Activated B cell treated with CpG ODN at 0.5 μM for 24 hours (primary cell): Measurements from ENCODE around the gene YJEFN3. TPM values are rescaled to one million over a fixed set of nuclear protein-coding genes. Genes with fewer than 3 reads are reported as not detected.

ENCODE experiments used
- ATAC-seq: fragments of 200-7000 bp; cut with Tn5 transposase; one replicate; pipeline ENCODE4 v1.10.0; 2021; ENCODE audit warnings: low read depth, mild to moderate bottlenecking, moderate library complexity
- CTCF ChIA-PET: fragments of 350-600 bp; sonication (Branson Sonifier 250); formaldehyde crosslinking; loops from one replicate; lab custom pipeline; 2021; ENCODE audit warnings: antibody characterized with exemption; lab: Charles Lee
- POLR2A ChIA-PET: fragments of 350-600 bp; sonication (Branson Sonifier 250); formaldehyde crosslinking; loops from one replicate; lab custom pipeline; 2021; ENCODE audit warnings: antibody characterized with exemption; lab: Charles Lee
- DNase-seq: peaks from one replicate; pipeline ENCODE4 v3.0.0; 2022
- H3K27ac Mint-ChIP-seq: one replicate; pipeline ENCODE4 v1.8.0; 2020; ENCODE audit warnings: mixed read lengths
- H3K27me3 Mint-ChIP-seq: one replicate; pipeline ENCODE4 v1.8.0; 2021; ENCODE audit warnings: mixed read lengths
- H3K36me3 Mint-ChIP-seq: one replicate; pipeline ENCODE4 v1.8.0; 2021; ENCODE audit warnings: low read depth, mixed read lengths
- H3K4me1 Mint-ChIP-seq: one replicate; pipeline ENCODE4 v1.8.0; 2021; ENCODE audit warnings: mixed read lengths
- H3K4me3 Mint-ChIP-seq: one replicate; pipeline ENCODE4 v1.8.0; 2020; ENCODE audit warnings: mild to moderate bottlenecking, mixed read lengths
- H3K9me3 Mint-ChIP-seq: one replicate; pipeline ENCODE4 v1.8.0; 2020; ENCODE audit warnings: mixed read lengths
- CTCF ChIP-seq: fragments of 200-600 bp; IDR thresholded peaks from one replicate; pipeline ENCODE4 v1.8.0; 2022; ENCODE audit warnings: antibody characterized with exemption, mild to moderate bottlenecking
- intact Hi-C: fragments of 100-400 bp; cut with micrococcal nuclease; formaldehyde crosslinking; loops from one replicate; pipeline ENCODE4 v1.15.1; 2024
- total RNA-seq: library from RNA; stranded (reverse); gene quantifications from 2 replicates; pipeline ENCODE4 v1.2.3, GENCODE V29; 2022

Gene YJEFN3
- total RNA-seq, 1 donor from 2014 or later, result 9.1 TPM

DNA sequence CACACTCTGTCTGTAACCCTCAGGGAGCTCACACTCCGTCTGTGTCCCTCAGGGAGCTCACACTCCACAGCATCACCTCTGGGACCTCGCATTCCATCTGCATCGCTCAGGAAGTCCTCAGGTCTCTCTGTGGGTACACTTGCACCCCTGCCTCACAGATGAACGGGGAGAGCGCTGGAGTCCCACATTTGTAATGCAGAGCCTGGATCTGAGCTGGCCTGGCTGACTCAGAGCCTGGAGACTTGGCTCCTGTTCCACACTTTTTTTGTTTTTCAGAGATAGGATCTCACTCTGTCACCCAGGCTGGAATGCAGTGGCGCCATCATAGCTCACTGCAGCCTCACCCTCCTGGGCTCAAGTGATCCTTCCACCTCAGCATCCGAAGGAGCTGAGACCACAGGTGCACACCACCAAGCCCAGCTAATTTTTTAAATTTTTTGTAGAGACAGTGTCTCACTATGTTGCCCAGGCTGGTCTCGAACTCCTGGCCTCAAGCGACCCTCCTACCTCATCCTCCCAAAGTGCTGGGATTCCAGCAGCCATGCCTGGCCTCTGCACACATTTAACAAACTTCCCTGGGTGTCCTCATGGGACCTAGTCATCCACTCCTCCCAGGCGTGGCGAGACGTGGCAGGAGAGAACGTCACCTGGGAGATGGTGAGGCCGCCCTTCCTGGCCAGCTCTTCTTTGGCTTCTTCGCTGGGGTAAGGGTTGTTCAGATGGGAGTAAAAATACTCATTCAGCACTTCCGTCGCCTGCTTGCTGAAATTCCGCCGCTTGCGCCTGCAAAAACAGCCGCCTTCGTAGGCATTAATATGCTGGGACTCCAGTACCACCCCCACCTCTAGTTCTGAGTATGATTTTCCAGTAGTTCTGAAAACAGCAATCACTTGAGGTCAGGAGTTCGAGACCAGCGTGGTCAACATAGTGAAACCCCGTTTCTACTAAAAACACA, 40.4 kb downstream of the YJEFN3 start:
- POLR2A ChIA-PET, result no interaction called here
- TF ChIP-seq CTCF, result no peak
- CTCF ChIA-PET, result no interaction called here
- DNase-seq (no peak), ATAC-seq (no peak)
- Mint-ChIP-seq H3K36me3 (peaks cover 30% of the 10 kb centered on the region), H3K4me1 (no peaks in the 10 kb centered on the region), H3K4me3 (no peak overlapping the region), H3K27ac (no peak overlapping the region), H3K27me3 (no peaks in the 10 kb centered on the region), H3K9me3 (no peaks in the 10 kb centered on the region)
- intact Hi-C loops, result no loop called here

- H3K27ac Mint-ChIP-seq, result no peak overlapping the region
- no peaks in the 10 kb centered on the region for H3K9me3 Mint-ChIP-seq
- ChIA-PET POLR2A (no interaction called here), CTCF (interaction anchor here (1.3 kb wide), 1 partner anchor 38 kb away, joined by 3 read pairs; no protein-coding TSS in a partner anchor)
- DNase-seq (no peak), ATAC-seq (no peak)
- TF ChIP-seq CTCF, result no peak
- no peaks in the 10 kb centered on the region for H3K4me1 Mint-ChIP-seq
- no peaks in the 10 kb centered on the region for H3K27me3 Mint-ChIP-seq
- H3K36me3 Mint-ChIP-seq, result peaks cover 17% of the 10 kb centered on the region
- H3K4me3 Mint-ChIP-seq, result no peak overlapping the region
- intact Hi-C loops, result no loop called here
Observed at GRCh38 chr19:19570571-19570970, 41.9 kb downstream of the YJEFN3 start.

GRCh38 chr19:19571071-19571786, 42.5 kb downstream of the YJEFN3 start:
- TF ChIP-seq CTCF, result no peak
- POLR2A ChIA-PET, result interaction anchor here (0.6 kb wide), 1 partner anchor 17 kb away, joined by 6 read pairs; no protein-coding TSS in a partner anchor
- H3K27ac Mint-ChIP-seq, result no peak overlapping the region

GRCh38 chr19:19575411-19575810, 46.7 kb downstream of the YJEFN3 start:
- DNase-seq (no peak), ATAC-seq (no peak)
- Mint-ChIP-seq H3K4me1 (no peaks in the 10 kb centered on the region), H3K4me3 (no peak overlapping the region), H3K9me3 (no peaks in the 10 kb centered on the region), H3K36me3 (peaks cover 2% of the 10 kb centered on the region), H3K27ac (no peak overlapping the region), H3K27me3 (no peaks in the 10 kb centered on the region)
- TF ChIP-seq CTCF, result no peak
- ChIA-PET POLR2A (interaction anchor here (0.6 kb wide), 1 partner anchor 40 kb away, joined by 5 read pairs; no protein-coding TSS in a partner anchor), CTCF (no interaction called here)
- intact Hi-C loops, result no loop called here

More at GRCh38 chr19:19571071-19571786, 42.5 kb downstream of the YJEFN3 start:
- peaks cover 16% of the 10 kb centered on the region for H3K36me3 Mint-ChIP-seq
- no peaks in the 10 kb centered on the region for H3K9me3 Mint-ChIP-seq
- ATAC-seq (no peak), DNase-seq (no peak)
- no peaks in the 10 kb centered on the region for H3K4me1 Mint-ChIP-seq
- no peak overlapping the region for H3K4me3 Mint-ChIP-seq
- CTCF ChIA-PET, result interaction anchor here (1.3 kb wide), 1 partner anchor 39 kb away, joined by 3 read pairs; no protein-coding TSS in a partner anchor
- intact Hi-C loops, result no loop called here
- H3K27me3 Mint-ChIP-seq, result no peaks in the 10 kb centered on the region

DNA sequence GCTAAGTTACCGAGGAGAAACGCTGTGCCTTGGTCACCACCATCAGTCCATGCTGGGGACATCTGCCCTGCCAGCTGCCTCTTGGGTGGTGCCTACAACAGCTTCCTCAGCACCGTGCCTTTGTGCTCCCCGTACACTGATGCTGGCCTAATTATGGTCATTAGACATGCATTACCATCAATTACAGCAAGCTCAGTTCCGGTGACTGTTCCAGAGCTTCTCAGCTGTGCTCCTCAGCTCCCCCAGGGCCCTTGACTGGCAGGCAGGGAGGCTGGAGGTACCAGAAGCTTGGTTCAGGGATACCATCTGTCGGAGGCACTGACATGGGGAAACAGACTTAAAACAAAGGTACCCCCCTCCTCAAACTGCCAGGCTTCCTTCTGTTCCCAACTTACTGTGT, 49.5 kb downstream of the YJEFN3 start:
- Mint-ChIP-seq H3K27me3 (no peaks in the 10 kb centered on the region), H3K27ac (no peak overlapping the region), H3K9me3 (no peaks in the 10 kb centered on the region), H3K4me1 (no peaks in the 10 kb centered on the region), H3K36me3 (peaks cover 1% of the 10 kb centered on the region), H3K4me3 (no peak overlapping the region)
- ATAC-seq, result no peak
- ChIA-PET CTCF (no interaction called here), POLR2A (no interaction called here)
- no peak for TF ChIP-seq CTCF
- intact Hi-C loops, result no loop called here
- no peak for DNase-seq
